ENCODE data around the gene TSKU.
"Not testable (repeated sequence)": the region's sequence is repeated elsewhere in the genome, so short reads cannot be mapped to it uniquely, and the experiment has no call there.

GRCh38 chr11:76791002-76791770 lies 8.0 kb downstream of the TSKU start:
- TF ChIP-seq CTCF (IDR thresholded peaks at IDR 0.05; ENCODE audit: low read length); EZH2phosphoT487 (IDR thresholded peaks at IDR 0.05; ENCODE audit: low read length); EZH2 (optimal IDR thresholded peaks at IDR 0.05; ENCODE audit: low read depth, low read length): not testable (repeated sequence)

Measured in MM.1S (cell line).